A549 (cell line): Measurements from ENCODE around the gene CDK17. TPM values are rescaled to one million over a fixed set of nuclear protein-coding genes. Genes with fewer than 3 reads are reported as not detected.

ENCODE experiments used
- ATAC-seq, 2 experiments: fragments of 200-7000 bp in 1 of 2; fragments of >200 bp in 1 of 2; cut with Nextera tagmentation in 1 of 2; cut with Tn5 transposase in 1 of 2; 3 replicates each; pipeline versions ENCODE4 v1.8.0 to v1.9.1; 2018 to 2020; ENCODE audit warnings: mild to moderate bottlenecking in 1 of 2, moderate library complexity in 1 of 2
- CTCF ChIA-PET: fragments of 300-600 bp; sonication (Branson Sonifier 250); formaldehyde crosslinking; extraction: SDS; loops from one replicate; lab custom pipeline; 2021; ENCODE audit warnings: antibody characterized with exemption, inconsistent platforms; lab: Yijun Ruan, JAX
- POLR2A ChIA-PET: fragments of 350-600 bp; formaldehyde crosslinking; extraction: SDS; loops from one replicate; lab custom pipeline; 2021; ENCODE audit warnings: antibody characterized with exemption, inconsistent platforms; lab: Yijun Ruan, JAX
- DNase-seq, 2 experiments: peaks; one replicate each; pipeline versions ENCODE4 v3.0.0 to v3.0.0-alpha.2; 2011 to 2016; ENCODE audit warnings: low read depth in 1 of 2, low spot score in 1 of 2
- FAIRE-seq: peaks from 2 replicates; lab custom pipeline; 2011; peaks lifted over from hg19 to GRCh38; lab: Jason Lieb, UNC
- H3K27ac ChIP-seq, 2 experiments: fragments of >200 bp; sonication (Bioruptor Twin); formaldehyde crosslinking; 3 replicates each; pipeline ENCODE4 v1.5.1; 2016 to 2017
- H3K4me1 ChIP-seq: fragments of >200 bp; sonication (Bioruptor Twin); formaldehyde crosslinking; 3 replicates; pipeline ENCODE4 v1.6.1; 2016
- H3K4me2 ChIP-seq: fragments of >200 bp; sonication (Bioruptor Twin); formaldehyde crosslinking; 3 replicates; pipeline ENCODE4 v1.6.1; 2016
- H3K4me3 ChIP-seq: fragments of >200 bp; sonication (Bioruptor Twin); formaldehyde crosslinking; 3 replicates; pipeline ENCODE4 v1.5.1; 2016
- H3K9me3 ChIP-seq: fragments of >200 bp; sonication (Bioruptor Twin); formaldehyde crosslinking; 3 replicates; pipeline ENCODE4 v1.6.1; 2016
- BHLHE40 ChIP-seq: IDR thresholded peaks from 2 replicates; pipeline ENCODE4 v1.6.1; 2012; ENCODE audit warnings: low read depth, low read length, inconsistent platforms
- CBX2 ChIP-seq: fragments of 200-600 bp; sonication (generic); IDR thresholded peaks from 2 replicates; pipeline ENCODE4 v1.6.1; 2016; ENCODE audit warnings: low read depth, mild to moderate bottlenecking, borderline replicate concordance
- CBX8 ChIP-seq: fragments of 200-600 bp; sonication (generic); IDR thresholded peaks from 2 replicates; pipeline ENCODE4 v1.6.1; 2016
- EHMT2 ChIP-seq: fragments of 200-600 bp; sonication (generic); IDR thresholded peaks from 2 replicates; pipeline ENCODE4 v1.6.1; 2016; ENCODE audit warnings: antibody characterized with exemption, low read depth, mild to moderate bottlenecking, moderate library complexity
- FOXS1 ChIP-seq: fragments of 250-450 bp; sonication (Bioruptor Pico); IDR thresholded peaks from 2 replicates; pipeline ENCODE4 v1.5.0; 2020; ENCODE audit warnings: mild to moderate bottlenecking, moderate library complexity
- HDAC2 ChIP-seq: fragments of 200-600 bp; sonication (generic); IDR thresholded peaks from 2 replicates; pipeline ENCODE4 v1.6.1; 2016
- HEYL ChIP-seq: fragments of 250-450 bp; sonication (Bioruptor Pico); IDR thresholded peaks from 2 replicates; pipeline ENCODE4 v1.8.0; 2021; ENCODE audit warnings: mild to moderate bottlenecking, moderate library complexity
- HOXB13 ChIP-seq: fragments of 250-450 bp; sonication (Bioruptor Pico); IDR thresholded peaks from 2 replicates; pipeline ENCODE4 v1.5.0; 2020; ENCODE audit warnings: low read depth, mild to moderate bottlenecking, moderate library complexity
- HOXB5 ChIP-seq: fragments of 250-450 bp; sonication (Bioruptor Pico); IDR thresholded peaks from 2 replicates; pipeline ENCODE4 v1.5.0; 2020; ENCODE audit warnings: mild to moderate bottlenecking, moderate library complexity
- KDM1A ChIP-seq: fragments of 200-600 bp; sonication (generic); IDR thresholded peaks from 2 replicates; pipeline ENCODE4 v1.6.1; 2016; ENCODE audit warnings: low read depth, mild to moderate bottlenecking
- KDM5A ChIP-seq: fragments of 200-600 bp; sonication (generic); IDR thresholded peaks from 2 replicates; pipeline ENCODE4 v1.6.1; 2016; ENCODE audit warnings: antibody characterized with exemption, mild to moderate bottlenecking
- MAFK ChIP-seq: fragments of 450-650 bp; IDR thresholded peaks from 2 replicates; pipeline ENCODE4 v1.6.1; 2014; ENCODE audit not compliant: partially characterized antibody
- NR3C1 ChIP-seq: fragments of >200 bp; sonication (Bioruptor Twin); formaldehyde crosslinking; IDR thresholded peaks from 3 replicates; pipeline ENCODE4 v1.6.1; 2017
- POLR2AphosphoS2 ChIP-seq: conservative IDR thresholded peaks from 2 replicates; pipeline ENCODE4 v1.6.1; 2012; ENCODE audit warnings: low read length, improper control_type of control experiment, inconsistent platforms
- RAD21 ChIP-seq, 2 experiments: fragments of >200 bp in 1 of 2; sonication (Bioruptor Twin) in 1 of 2; formaldehyde crosslinking in 1 of 2; IDR thresholded peaks in 1 of 2; conservative IDR thresholded peaks in 1 of 2; 2 replicates in 1 of 2; 3 replicates in 1 of 2; pipeline ENCODE4 v1.6.1; 2012 to 2018; ENCODE audit warnings: inconsistent platforms in 1 of 2
- RCOR1 ChIP-seq: fragments of 150-350 bp; IDR thresholded peaks from 2 replicates; pipeline ENCODE4 v1.6.1; 2014; ENCODE audit warnings: antibody characterized with exemption, low read length, low read depth
- SREBF2 ChIP-seq: fragments of 450-650 bp; IDR thresholded peaks from 2 replicates; pipeline ENCODE4 v1.6.1; 2014; ENCODE audit warnings: mild to moderate bottlenecking, moderate library complexity
- TP53 ChIP-seq: fragments of 250-450 bp; sonication (Bioruptor Pico); IDR thresholded peaks from 2 replicates; pipeline ENCODE4 v1.5.0; 2021; ENCODE audit warnings: mild to moderate bottlenecking, moderate library complexity
- WGBS: methylation state at CpG from one replicate; pipeline ENCODE4 v1.1.6; 2017; ENCODE audit errors: missing lambda C conversion rate; 5-methylcytosine and 5-hydroxymethylcytosine counted together
- polyA plus RNA-seq, 4 experiments: library from polyadenylated mRNA; depleted of rRNA in 3 of 4; stranded (reverse); fragments of >200 nt; fragmentation: RNase III in 1 of 4; extraction: RNeasy Plus Mini Kit Qiagen cat#74134 plus additional on column Dnase treatment in 1 of 4; gene quantifications; 2 replicates in 3 of 4; 3 replicates in 1 of 4; pipeline ENCODE4 v1.2.3, GENCODE V29; 2011 to 2017
- TF ChIP-seq, protein P1 (sequence below): fragments of >200 bp; sonication (Bioruptor Twin); formaldehyde crosslinking; IDR thresholded peaks from 2 replicates; pipeline ENCODE4 v1.6.1; 2016
- TF ChIP-seq, protein P2 (sequence below): IDR thresholded peaks from 2 replicates; pipeline ENCODE4 v1.6.1; 2012
- TF ChIP-seq, protein P3 (sequence below): IDR thresholded peaks from 2 replicates; pipeline ENCODE4 v1.6.1; 2012
- TF ChIP-seq, protein P4 (sequence below): fragments of >200 bp; sonication (Bioruptor Twin); formaldehyde crosslinking; IDR thresholded peaks from 3 replicates; pipeline ENCODE4 v1.5.1; 2016

Gene CDK17
- polyA plus RNA-seq, 2 of the 4 experiments (the other 2 are of a cell fraction): 11.4 to 43.5 TPM

DNA sequence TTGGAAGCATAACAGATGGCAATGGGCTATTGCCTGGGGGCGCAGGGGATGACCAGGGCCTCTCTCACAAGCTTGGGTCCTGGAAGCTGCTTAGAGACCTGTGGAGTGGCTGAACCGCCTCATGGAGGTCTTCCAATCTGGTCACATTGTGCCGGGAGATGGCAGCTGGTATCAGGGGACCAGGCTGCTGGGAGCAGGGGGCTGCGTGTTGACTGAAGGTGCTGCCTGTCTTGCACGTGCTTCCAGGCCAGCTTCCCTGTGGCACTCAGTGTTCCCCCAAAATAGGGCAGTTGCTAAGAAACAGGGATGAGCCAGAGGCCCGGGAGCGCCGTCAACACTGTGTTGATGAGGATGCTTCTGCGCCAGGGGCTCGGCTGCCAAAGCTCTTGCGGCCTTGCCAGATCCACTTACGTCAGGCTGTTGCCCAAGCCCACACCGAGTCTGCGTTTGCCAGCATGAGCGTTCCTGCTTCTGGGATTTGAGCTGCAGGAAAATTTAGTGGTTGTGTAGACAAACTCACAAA is 166.2 kb downstream of the CDK17 start (continued):
- TF ChIP-seq RAD21 (conservative IDR thresholded peaks at IDR 0.05 in 1 of 2, IDR thresholded peaks at IDR 0.05 in 1 of 2) (no peak), NR3C1 (no peak), FOXS1 (CRISPR knock-in tag) (no peak)
- TF ChIP-seq, all 56 proteins: peak for 0

DNA sequence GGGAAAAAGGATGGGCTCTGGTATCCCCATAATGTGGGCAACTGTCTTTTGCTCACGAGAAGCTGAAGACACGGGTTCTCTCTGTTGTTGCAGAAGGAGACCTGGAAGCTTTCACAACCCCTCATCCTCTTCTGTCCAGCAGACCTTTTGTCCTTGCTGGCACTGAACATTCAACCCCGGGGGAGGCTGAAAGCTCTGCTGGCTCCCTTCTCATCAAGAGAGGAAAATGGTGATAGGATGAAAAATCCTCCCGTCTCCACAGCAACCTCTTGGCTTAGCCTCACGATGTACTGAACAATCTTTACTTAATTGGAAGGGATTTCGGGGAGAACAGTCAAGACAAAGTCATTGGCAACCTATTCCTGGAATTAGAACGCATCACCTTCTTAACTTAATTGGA is 167.1 kb downstream of the CDK17 start:
- ATAC-seq (no peak), FAIRE-seq (no peak), DNase-seq (no peak)
- H3K4me1 ChIP-seq: peaks cover 7% of the 10 kb centered on the region
- WGBS: 88% methylated on average over 7 of the region's 7 CpGs
- CTCF ChIA-PET: interaction anchor here (1.5 to 2.6 kb wide), 3 partner anchors 16 to 172 kb away, joined by 3 to 13 read pairs (median 4); no protein-coding TSS in a partner anchor
- TF ChIP-seq POLR2AphosphoS2: no peak
- no peak for TF ChIP-seq NR3C1
- H3K27ac ChIP-seq: no peak overlapping the region
- no peaks in the 10 kb centered on the region for H3K9me3 ChIP-seq
- H3K4me2 ChIP-seq: no peak overlapping the region
- no peak overlapping the region for H3K4me3 ChIP-seq
- POLR2A ChIA-PET: no interaction called here

DNA sequence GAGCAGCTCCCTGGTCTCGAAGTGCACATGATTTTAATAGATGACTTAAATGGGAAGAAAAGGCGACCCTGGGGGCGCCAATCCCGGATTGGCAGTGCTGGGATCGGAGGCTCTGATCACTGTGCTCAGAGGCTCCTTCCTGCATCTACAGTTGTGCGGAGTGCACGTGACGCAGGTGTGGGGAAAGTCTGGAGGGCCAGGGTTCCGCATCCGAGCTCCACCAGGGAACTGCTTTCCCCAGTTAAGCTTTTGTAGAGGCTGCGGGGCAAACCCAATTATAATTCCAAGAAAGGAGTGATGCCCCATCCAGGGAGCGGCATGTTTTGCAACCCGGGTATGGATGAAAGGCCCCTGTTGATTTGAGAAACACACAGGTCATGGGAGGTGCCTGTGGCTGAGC is 169.6 kb downstream of the CDK17 start:
- H3K4me1 ChIP-seq: peaks cover 13% of the 10 kb centered on the region
- POLR2A ChIA-PET: no interaction called here
- H3K9me3 ChIP-seq: no peaks in the 10 kb centered on the region
- no peak overlapping the region for H3K4me3 ChIP-seq
- CTCF ChIA-PET: interaction anchor here (1.2 to 2.6 kb wide), 2 partner anchors 16 to 286 kb away, joined by 4 to 13 read pairs; no protein-coding TSS in a partner anchor
- H3K4me2 ChIP-seq: no peak overlapping the region
- FAIRE-seq (no peak), ATAC-seq (no peak), DNase-seq (no peak)
- WGBS: 83% methylated on average over 13 of the region's 13 CpGs
- TF ChIP-seq, protein P1, sequence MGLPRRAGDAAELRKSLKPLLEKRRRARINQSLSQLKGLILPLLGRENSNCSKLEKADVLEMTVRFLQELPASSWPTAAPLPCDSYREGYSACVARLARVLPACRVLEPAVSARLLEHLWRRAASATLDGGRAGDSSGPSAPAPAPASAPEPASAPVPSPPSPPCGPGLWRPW: no peak
- no peak for TF ChIP-seq HDAC2
- TF ChIP-seq, protein P2, sequence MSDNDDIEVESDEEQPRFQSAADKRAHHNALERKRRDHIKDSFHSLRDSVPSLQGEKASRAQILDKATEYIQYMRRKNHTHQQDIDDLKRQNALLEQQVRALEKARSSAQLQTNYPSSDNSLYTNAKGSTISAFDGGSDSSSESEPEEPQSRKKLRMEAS: no peak
- TF ChIP-seq, protein P3, sequence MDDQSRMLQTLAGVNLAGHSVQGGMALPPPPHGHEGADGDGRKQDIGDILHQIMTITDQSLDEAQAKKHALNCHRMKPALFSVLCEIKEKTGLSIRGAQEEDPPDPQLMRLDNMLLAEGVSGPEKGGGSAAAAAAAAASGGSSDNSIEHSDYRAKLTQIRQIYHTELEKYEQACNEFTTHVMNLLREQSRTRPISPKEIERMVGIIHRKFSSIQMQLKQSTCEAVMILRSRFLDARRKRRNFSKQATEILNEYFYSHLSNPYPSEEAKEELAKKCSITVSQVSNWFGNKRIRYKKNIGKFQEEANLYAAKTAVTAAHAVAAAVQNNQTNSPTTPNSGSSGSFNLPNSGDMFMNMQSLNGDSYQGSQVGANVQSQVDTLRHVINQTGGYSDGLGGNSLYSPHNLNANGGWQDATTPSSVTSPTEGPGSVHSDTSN: no peak
- TF ChIP-seq SREBF2: no peak
- TF ChIP-seq EHMT2: no peak
- TF ChIP-seq RCOR1: no peak
- no peak for TF ChIP-seq HEYL
- TF ChIP-seq HOXB5 (CRISPR knock-in tag): no peak
- TF ChIP-seq CBX2: no peak
- no peak for TF ChIP-seq HOXB13 (CRISPR knock-in tag)
- TF ChIP-seq BHLHE40: no peak
- TF ChIP-seq TP53: no peak
- no peak for TF ChIP-seq KDM5A
- TF ChIP-seq KDM1A: no peak
- no peak for TF ChIP-seq CBX8
- TF ChIP-seq, protein P4, sequence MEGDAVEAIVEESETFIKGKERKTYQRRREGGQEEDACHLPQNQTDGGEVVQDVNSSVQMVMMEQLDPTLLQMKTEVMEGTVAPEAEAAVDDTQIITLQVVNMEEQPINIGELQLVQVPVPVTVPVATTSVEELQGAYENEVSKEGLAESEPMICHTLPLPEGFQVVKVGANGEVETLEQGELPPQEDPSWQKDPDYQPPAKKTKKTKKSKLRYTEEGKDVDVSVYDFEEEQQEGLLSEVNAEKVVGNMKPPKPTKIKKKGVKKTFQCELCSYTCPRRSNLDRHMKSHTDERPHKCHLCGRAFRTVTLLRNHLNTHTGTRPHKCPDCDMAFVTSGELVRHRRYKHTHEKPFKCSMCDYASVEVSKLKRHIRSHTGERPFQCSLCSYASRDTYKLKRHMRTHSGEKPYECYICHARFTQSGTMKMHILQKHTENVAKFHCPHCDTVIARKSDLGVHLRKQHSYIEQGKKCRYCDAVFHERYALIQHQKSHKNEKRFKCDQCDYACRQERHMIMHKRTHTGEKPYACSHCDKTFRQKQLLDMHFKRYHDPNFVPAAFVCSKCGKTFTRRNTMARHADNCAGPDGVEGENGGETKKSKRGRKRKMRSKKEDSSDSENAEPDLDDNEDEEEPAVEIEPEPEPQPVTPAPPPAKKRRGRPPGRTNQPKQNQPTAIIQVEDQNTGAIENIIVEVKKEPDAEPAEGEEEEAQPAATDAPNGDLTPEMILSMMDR: no peak
- no peak for TF ChIP-seq MAFK
- no peak overlapping the region for H3K27ac ChIP-seq
